ENCODE measurements around the gene VAC14.

The VAC14 gene

DNA sequence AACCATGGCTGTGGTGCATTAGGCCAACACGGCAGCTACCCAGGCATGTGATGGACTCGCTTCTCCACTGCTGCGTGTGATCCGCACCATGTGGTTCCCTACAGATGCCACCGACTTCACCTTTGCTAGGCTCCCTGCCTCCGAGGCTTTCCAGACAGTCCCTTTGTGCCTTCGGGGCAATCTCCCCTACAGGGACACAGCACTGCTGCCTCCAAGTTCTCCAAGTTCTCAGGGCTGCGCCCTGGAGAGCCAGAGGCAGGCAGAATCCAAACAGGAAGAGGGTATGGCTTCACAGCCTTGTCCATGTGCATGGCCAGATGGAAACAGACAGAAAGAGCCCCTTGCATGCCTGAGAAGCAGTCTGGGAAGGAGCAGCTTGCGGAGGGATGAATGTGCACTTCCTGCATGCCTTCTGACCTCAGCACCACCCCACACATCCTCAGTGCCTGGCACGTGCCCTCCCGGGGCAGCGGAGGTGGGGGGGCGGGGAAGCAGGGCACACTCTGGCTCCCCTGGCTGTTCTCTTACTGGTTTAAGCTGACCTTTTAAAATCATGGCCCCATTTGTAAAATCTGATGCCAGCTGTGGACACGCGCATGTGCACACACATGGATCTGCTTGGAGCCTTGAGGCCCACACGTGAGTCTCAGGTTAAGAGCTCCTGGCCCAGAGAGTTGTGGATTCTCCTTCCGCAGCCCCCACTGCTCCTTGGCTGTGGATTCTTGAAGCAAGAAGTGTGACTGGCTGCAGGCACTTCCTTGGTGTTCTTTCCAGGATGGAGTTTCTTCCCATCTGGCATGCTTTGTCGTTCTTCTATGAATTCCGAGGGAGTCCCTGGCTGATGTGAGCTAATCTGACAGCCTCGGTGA lies 59.8 kb downstream of the VAC14 start:
- DNase-seq, result no peak

DNA sequence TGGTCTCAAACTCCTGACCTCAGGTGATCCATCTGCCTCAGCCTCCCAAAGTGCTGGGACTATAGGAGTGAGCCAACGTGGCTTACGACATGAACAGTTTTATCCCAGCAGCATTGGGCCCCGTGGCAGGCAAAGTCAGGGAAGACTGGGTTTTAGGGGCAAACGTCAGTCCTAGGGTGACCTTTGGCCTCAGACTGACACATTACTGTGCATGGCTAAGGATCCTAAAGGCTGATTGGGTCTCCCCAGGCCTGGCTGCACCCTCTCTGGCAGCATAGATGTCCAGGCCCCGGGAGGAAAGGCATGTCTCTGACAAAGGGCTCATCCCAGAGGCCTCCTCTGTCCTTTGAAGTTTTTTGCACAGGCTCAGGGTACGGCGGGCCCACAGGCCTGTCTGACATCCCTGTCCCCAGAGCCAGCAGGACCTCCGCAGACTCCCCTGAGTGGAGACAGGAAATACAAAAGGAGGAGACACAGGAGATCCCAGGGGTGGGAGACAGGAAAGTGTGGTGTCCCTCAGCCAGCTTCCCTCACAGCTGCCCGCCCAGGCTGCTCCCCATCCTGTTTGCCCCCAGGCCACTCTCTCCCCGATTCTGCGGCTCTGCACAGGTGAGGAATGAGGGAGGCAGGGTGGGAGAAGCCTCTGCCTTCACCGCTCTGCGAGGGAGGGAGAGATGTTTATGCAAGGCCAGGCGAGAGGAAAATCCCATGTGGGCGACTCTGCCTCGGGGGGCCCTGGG lies 60.6 kb downstream of the VAC14 start:
- no peak for DNase-seq

- no peak for DNase-seq
Measured at GRCh38 chr16:70739389-70739788, 61.6 kb downstream of the VAC14 start.

DNA sequence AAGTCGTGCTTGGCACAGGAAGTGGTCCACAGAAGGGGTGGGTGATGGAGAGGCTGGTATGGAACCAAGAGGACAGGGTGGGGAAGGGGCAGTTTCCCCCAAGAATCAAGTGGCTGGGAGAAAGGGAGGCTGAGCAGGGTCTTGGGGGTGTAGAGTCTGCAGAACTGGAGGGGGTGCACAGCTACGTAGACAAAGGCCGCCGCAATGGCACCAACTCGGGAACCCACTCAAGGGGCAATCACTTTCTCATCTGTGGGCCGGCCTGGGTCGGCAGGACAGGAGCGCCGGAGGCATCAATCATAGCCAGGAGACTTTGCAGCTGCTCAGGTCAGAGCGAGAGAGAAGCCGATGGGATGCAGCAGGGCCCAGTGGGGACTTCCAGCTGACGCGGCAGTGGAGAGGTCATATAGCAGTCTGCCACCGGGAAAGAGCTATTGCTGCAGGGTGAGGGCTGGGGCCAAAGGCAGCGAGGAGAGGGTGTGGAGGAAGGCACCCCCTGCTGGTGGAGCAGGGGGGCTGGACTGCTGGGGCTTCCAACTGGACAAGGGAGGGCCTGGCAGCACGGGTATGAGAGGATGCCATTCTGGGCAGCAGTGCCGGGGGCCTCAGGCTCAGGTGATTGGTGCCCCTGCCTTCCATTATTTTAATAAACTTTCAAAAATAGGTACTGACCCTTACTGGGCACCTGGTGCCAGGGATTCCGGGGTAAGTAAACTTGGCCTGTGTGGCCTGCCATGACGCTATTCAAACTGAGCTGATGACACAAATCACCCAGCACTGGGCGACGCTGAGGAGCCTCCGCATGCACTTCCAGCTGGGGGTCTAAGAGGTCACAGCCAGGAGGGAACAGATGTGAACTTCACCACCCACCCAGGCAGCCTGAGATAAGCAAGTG lies 62.6 kb downstream of the VAC14 start:
- peak; percentile 74 for DNase-seq

DNA sequence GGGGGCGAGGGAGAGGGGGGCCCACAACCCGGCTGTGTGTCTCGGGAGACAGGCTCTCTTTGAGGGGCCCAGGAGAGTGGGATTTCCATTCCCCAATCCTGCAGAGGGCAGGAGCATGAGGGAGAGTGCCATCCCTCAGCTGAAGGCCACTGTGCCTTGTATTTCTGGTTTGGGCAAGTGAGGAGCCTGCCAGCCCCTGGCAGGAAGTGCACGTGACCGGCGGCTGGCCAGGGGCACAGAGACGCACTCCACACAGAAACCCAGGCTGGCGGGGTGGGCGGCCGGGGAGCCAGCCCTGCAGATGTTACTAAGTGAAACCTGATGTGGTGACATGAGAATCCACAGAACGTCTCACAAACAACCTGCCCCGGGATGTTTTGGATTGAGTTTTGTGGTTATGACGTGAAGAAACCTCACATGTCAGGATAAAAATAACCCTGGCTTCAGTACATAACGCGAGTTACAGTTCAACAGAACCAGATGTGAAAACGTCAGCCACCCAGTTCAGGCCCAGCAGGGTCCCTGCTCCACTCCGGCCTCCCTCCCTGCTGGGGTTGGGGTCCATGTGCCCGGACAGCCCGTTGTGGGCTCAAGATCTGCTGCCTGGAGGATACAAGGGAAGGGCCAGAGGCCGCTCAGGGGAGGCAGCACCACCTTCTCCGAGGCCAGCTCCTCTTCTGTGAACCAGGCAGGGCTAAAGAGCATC lies 63.4 kb downstream of the VAC14 start:
- DNase-seq, result no peak

DNA sequence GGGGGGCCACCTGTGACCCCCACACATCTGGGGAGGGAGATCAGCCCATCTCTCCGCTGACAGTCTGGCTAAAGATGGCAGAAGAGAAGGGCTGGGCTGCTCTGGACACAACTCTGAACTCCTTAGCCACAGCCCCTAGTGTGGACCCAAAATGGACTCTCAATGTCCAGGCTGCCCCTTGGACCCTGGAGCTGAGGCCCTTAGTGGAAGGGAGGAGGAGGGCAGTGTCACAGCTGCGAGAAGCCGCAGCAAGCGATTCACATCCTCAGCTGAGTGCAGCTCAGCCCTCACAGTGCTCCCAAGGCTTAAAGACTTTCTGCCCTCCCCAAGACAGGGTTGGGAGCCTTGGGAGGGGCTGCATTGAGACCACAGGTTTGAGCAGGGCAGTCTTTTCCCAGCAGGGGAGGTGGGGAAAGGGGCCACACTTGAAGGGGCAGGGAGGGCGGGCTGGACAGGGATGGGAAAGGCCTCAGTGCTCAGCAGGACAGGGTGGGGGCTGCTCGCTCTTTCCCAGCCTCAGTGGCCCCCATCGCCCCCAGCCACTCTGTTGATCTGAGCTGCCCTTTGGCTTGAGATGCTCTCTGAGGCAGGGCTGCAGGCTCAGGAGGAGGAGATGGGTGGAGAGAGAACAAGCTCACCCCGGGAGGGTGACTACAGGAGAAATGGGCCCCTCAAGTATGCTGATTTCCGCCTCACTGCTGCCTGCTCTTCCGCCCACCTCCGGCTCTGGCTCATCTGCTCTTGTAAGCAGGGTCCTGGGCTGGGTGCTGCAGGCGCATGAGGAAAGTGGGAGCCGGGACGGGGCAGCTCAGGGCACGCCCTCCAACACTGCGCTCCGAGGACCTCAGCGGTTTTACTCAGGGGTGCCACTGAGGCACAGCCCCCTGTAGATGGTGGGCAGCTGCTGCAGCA lies 64.2 kb downstream of the VAC14 start:
- DNase-seq, result no peak

GRCh38 chr16:70735141-70735979 lies 65.6 kb downstream of the VAC14 start:
- DNase-seq, result no peak

GRCh38 chr16:70734522-70735095 lies 66.3 kb downstream of the VAC14 start:
- DNase-seq, result no peak

- DNase-seq, result no peak
Measured at GRCh38 chr16:70730944-70731343, 70.0 kb downstream of the VAC14 start.

- DNase-seq, result no peak
Measured at GRCh38 chr16:70730031-70730430, 70.9 kb downstream of the VAC14 start.

DNA sequence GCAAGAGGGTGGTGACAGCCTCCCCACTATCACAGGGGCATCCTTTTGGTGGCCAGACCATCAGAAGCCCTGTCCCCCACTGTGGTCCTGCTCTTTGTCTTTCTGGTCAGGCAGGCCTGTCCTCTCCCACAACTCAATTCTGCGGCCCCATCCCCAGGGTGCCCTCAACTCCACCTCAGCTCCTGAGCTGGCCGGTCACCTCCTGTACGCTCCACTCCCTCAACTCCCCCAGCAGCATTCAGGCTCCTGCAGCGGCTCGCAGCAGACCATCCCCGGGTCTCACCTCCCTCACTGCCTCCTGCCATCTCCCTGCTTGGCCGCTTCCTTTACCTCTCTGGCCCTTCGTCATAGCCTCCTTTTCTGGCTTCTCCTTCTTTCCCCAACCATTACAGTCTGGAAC lies 71.7 kb downstream of the VAC14 start:
- DNase-seq, result no peak

- no peak for DNase-seq
Measured at GRCh38 chr16:70728150-70728549, 72.8 kb downstream of the VAC14 start.

- DNase-seq, result no peak
Measured at GRCh38 chr16:70726892-70727361, 74.0 kb downstream of the VAC14 start.

- DNase-seq, result no peak
Measured at GRCh38 chr16:70725912-70726828, 74.8 kb downstream of the VAC14 start.

DNA sequence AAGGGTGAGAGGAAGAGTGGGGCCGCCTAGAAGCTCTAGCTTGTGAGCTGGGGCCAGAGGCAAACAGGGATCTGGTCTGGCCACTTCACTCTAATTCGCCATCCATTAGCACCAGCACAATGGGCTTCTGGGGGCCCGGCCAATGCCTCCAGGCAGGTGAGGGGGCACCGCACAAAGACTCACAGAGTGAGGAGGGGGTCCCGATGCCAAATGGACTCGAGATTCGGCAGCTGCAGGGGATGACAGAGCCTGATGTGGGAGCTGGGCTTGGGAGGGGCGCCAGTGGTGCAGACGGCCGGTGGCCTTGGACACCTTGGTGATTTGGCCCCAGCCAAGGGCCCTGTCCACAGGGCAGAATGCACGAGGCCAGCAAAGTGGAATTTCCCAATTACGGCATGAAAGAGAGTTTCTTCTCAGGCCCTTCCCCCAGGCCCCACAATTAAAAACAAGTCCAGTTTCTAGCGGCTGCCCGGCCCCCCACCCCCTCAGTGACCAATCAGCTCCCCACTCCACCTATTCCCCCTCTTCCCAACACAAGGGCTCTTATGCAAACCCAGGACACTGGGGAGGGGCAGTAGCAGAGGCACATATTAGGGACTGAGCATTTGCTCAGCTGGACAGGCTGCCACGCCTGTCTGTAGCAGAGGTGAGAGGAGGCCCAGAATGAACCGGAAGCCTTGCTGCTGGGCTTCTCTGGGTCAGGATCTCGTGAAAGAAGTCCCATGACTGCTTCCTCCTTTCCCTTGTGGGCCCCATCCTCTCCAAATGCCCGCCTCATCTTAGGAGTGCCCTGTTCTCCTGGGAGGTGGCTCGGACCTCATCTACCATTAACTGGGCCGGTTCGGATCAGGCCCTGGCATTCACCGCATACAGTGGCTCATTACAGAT lies 75.7 kb downstream of the VAC14 start:
- DNase-seq, result no peak

GRCh38 chr16:70724146-70725023 lies 76.6 kb downstream of the VAC14 start:
- no peak for DNase-seq

GRCh38 chr16:70723740-70724145 lies 77.2 kb downstream of the VAC14 start:
- no peak for DNase-seq
